Measurements from ENCODE around the gene KIAA1755. TPM values are rescaled to one million over a fixed set of nuclear protein-coding genes. Genes with fewer than 3 reads are reported as not detected.
"Not testable (repeated sequence)": the region's sequence is repeated elsewhere in the genome, so short reads cannot be mapped to it uniquely, and the experiment has no call there.

KIAA1755 gene
- total RNA-seq, 2 donors from 2014 or later, result not detected

DNA sequence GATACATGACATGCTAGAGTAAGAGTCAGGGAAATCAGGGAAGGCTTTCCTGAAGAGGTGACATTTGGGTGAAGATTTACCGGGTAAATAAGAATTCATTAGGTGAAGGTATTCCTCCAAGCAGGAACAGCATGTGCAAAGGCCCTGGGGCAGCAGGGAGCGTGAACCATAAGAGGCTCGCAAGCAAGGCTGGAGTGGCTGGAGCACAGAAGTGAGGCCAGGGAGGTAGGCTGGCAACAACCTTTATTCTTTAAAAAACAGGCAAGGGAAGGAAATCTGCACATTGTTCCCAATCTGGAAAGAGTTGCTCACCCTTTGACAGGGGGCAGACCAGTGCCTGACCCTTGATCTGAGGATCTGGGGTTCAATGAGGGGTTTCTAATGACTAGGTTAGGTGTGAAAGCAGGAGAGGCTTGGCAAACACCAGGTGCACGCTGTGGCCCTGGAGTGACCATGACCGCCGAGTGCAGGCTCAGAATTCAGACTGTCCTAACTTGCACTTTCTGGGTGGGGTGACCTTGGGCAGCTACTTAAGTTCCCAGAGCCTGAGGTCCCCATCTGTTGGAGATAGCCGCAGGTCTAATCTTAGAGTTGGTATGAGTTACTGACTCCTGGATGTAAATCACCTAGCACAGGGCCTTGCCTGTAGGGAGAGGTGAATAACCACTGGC is 1.9 kb downstream of the KIAA1755 start:
- H3K36me3 Mint-ChIP-seq (ENCODE audit: low read depth), result no peaks in the 10 kb centered on the region
- H3K9me3 Mint-ChIP-seq, result no peaks in the 10 kb centered on the region
- no peak for ATAC-seq (replicated peaks)
- H3K4me1 Mint-ChIP-seq, result no peaks in the 10 kb centered on the region
- no peak overlapping the region for H3K4me3 Mint-ChIP-seq
- H3K27ac Mint-ChIP-seq, result no peak overlapping the region
- peaks cover 46% of the 10 kb centered on the region for H3K27me3 Mint-ChIP-seq

- ATAC-seq (replicated peaks), result no peak
- Mint-ChIP-seq H3K4me3 (no peak overlapping the region), H3K4me1 (no peaks in the 10 kb centered on the region), H3K9me3 (no peaks in the 10 kb centered on the region), H3K27me3 (peaks cover 37% of the 10 kb centered on the region), H3K27ac (no peak overlapping the region), H3K36me3 (ENCODE audit: low read depth) (no peaks in the 10 kb centered on the region)
Measured at GRCh38 chr20:38256966-38257365, 3.6 kb downstream of the KIAA1755 start.

- Mint-ChIP-seq H3K9me3 (no peaks in the 10 kb centered on the region), H3K36me3 (ENCODE audit: low read depth) (no peaks in the 10 kb centered on the region), H3K27ac (no peak overlapping the region), H3K27me3 (peaks cover 34% of the 10 kb centered on the region), H3K4me3 (no peak overlapping the region), H3K4me1 (no peaks in the 10 kb centered on the region)
- ATAC-seq (replicated peaks), result no peak
Measured at GRCh38 chr20:38256021-38256420, 4.5 kb downstream of the KIAA1755 start.

GRCh38 chr20:38255393-38255792 is 5.1 kb downstream of the KIAA1755 start:
- H3K36me3 Mint-ChIP-seq (ENCODE audit: low read depth), result no peaks in the 10 kb centered on the region
- peaks cover 35% of the 10 kb centered on the region for H3K27me3 Mint-ChIP-seq
- H3K4me3 Mint-ChIP-seq, result no peak overlapping the region
- no peak overlapping the region for H3K27ac Mint-ChIP-seq
- ATAC-seq (replicated peaks), result no peak
- H3K9me3 Mint-ChIP-seq, result no peaks in the 10 kb centered on the region
- no peaks in the 10 kb centered on the region for H3K4me1 Mint-ChIP-seq

DNA sequence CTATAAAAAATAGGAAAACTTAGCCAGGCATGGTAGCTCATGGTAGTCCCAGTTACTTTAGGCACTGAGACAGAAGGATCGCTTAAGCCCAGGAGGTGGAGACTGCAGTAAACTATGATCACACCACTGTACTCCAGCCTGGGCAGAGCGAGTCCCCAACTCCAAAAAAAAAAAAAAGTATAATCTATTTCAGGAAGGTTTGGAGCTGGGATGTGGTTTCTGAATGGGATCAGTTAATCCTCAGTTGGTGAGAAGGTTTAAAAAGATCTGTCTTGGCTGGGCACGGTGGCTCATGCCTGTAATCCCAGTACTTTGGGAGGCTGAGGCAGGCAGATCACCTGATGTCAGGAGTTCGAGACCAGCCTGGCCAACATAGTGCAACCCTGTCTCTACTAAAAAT is 5.9 kb downstream of the KIAA1755 start:
- H3K4me1 Mint-ChIP-seq; H3K36me3 Mint-ChIP-seq (ENCODE audit: low read depth); H3K9me3 Mint-ChIP-seq; H3K27ac Mint-ChIP-seq; ATAC-seq (replicated peaks); H3K4me3 Mint-ChIP-seq: not testable (repeated sequence)
- H3K27me3 Mint-ChIP-seq, result peaks cover 28% of the 10 kb centered on the region

GRCh38 chr20:38253571-38253970 is 7.0 kb downstream of the KIAA1755 start:
- H3K9me3 Mint-ChIP-seq, result no peaks in the 10 kb centered on the region
- no peak overlapping the region for H3K27ac Mint-ChIP-seq

GRCh38 chr20:38252292-38253288 is 7.9 kb downstream of the KIAA1755 start:
- no peaks in the 10 kb centered on the region for H3K36me3 Mint-ChIP-seq (ENCODE audit: low read depth)
- no peak overlapping the region for H3K27ac Mint-ChIP-seq
- no peak overlapping the region for H3K4me3 Mint-ChIP-seq
- H3K27me3 Mint-ChIP-seq, result peaks cover 16% of the 10 kb centered on the region
- no peak for ATAC-seq (replicated peaks)
- no peaks in the 10 kb centered on the region for H3K9me3 Mint-ChIP-seq
- no peaks in the 10 kb centered on the region for H3K4me1 Mint-ChIP-seq

More at GRCh38 chr20:38253571-38253970, 7.0 kb downstream of the KIAA1755 start:
- no peak for ATAC-seq (replicated peaks)
- H3K27me3 Mint-ChIP-seq, result peaks cover 20% of the 10 kb centered on the region
- H3K4me1 Mint-ChIP-seq, result no peaks in the 10 kb centered on the region
- no peaks in the 10 kb centered on the region for H3K36me3 Mint-ChIP-seq (ENCODE audit: low read depth)
- no peak overlapping the region for H3K4me3 Mint-ChIP-seq

GRCh38 chr20:38251441-38251840 is 9.1 kb downstream of the KIAA1755 start:
- not testable (repeated sequence) for ATAC-seq (replicated peaks); H3K4me1 Mint-ChIP-seq; H3K9me3 Mint-ChIP-seq; H3K27ac Mint-ChIP-seq; H3K36me3 Mint-ChIP-seq (ENCODE audit: low read depth); H3K4me3 Mint-ChIP-seq
- peaks cover 16% of the 10 kb centered on the region for H3K27me3 Mint-ChIP-seq

DNA sequence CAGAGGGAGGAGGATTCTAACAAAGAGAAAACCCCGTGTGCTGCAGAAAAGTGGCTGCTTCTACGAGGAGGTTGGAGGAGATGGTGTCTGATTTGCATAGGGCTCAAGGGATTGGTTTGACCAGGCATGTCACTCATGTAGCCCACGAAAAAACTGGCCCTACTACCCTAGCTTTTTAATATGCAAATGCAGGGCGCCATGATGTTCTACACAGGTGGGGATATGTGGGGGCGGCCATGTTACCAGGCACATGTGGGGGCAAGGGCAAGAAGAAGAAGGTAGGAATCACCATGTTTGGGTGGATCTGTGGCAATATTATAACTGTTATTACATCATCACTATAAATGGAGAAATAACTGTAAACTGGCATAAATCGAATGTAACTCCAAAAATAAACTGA is 9.9 kb downstream of the KIAA1755 start:
- ATAC-seq (replicated peaks), result no peak
- Mint-ChIP-seq H3K27me3 (peaks cover 10% of the 10 kb centered on the region), H3K4me1 (no peaks in the 10 kb centered on the region), H3K4me3 (no peak overlapping the region), H3K36me3 (ENCODE audit: low read depth) (no peaks in the 10 kb centered on the region), H3K9me3 (no peaks in the 10 kb centered on the region), H3K27ac (no peak overlapping the region)

DNA sequence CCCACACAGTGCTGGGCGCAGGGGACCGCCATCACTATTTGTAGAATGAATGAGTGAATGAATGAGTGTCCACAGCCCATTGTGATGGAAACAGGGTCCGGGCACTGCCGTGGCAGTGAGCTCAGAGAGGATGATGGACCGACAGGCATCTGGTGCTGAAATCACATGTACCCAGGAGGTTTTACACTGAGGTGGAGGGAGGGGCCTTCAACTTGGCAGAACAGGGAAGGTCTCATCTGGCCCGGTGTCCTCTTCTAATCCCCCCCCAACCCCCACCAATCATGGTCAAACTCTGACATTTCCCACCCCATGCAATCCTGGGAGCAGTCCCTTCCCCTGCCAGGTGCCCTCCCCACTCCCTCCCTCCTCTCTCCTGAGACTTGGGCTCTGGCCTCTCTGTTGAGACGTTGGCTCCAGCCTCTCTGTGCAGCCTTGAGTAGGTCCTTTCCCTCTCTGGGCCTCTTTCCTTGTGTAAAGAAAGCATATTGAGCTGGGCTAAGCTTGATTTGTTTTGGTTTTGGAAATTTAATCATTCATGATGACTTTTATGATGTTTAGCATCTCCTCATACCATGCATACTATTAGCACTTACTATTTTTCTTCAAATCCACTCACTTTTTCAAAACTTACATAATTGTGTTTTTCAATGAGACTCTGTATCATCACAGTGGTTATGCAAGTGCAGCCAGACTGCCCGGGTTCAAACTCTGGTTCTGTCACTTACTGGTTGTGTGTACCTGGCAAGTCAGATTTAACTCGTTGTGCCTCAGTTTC is 10.8 kb downstream of the KIAA1755 start:
- Mint-ChIP-seq H3K4me3 (no peak overlapping the region), H3K36me3 (ENCODE audit: low read depth) (no peaks in the 10 kb centered on the region), H3K4me1 (no peaks in the 10 kb centered on the region)

GRCh38 chr20:38248133-38248532 is 12.4 kb downstream of the KIAA1755 start:
- H3K9me3 Mint-ChIP-seq, result peaks cover 12% of the 10 kb centered on the region
- peaks cover 12% of the 10 kb centered on the region for H3K27me3 Mint-ChIP-seq
- no peak for ATAC-seq (replicated peaks)
- no peak overlapping the region for H3K4me3 Mint-ChIP-seq
- H3K27ac Mint-ChIP-seq, result no peak overlapping the region
- H3K36me3 Mint-ChIP-seq (ENCODE audit: low read depth), result no peaks in the 10 kb centered on the region
- no peaks in the 10 kb centered on the region for H3K4me1 Mint-ChIP-seq

More for the DNA sequence above, 10.8 kb downstream of the KIAA1755 start:
- no peak for ATAC-seq (replicated peaks)
- Mint-ChIP-seq H3K27ac (no peak overlapping the region), H3K9me3 (peaks cover 4% of the 10 kb centered on the region), H3K27me3 (peaks cover 12% of the 10 kb centered on the region)

DNA sequence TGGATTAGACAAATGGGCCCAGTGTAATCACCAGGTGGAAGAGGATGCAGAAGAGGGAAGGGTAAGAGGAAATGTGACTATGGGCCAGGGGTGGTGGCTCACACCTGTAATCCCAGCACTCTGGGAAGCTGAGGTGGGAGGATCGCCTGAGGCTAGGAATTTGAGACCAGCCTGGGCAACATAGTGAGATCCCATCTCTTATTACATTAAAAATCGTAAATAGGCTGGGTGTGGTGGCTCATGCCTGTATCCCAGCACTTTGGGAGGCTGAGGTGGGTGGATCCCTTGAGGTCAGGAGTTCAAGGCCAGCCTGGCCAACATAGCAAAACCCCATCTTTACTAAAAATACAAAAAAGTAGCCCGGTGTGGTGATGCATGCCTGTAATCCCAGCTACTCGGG is 12.8 kb downstream of the KIAA1755 start:
- not testable (repeated sequence) for ATAC-seq (replicated peaks); H3K4me1 Mint-ChIP-seq

GRCh38 chr20:38247166-38247509 is 13.4 kb downstream of the KIAA1755 start:
- no peak overlapping the region for H3K4me3 Mint-ChIP-seq
- no peaks in the 10 kb centered on the region for H3K36me3 Mint-ChIP-seq (ENCODE audit: low read depth)
- no peak overlapping the region for H3K27ac Mint-ChIP-seq
- peaks cover 16% of the 10 kb centered on the region for H3K9me3 Mint-ChIP-seq
- H3K27me3 Mint-ChIP-seq, result peaks cover 12% of the 10 kb centered on the region
- ATAC-seq (replicated peaks), result no peak
- H3K4me1 Mint-ChIP-seq, result no peaks in the 10 kb centered on the region

More for the DNA sequence above, 12.8 kb downstream of the KIAA1755 start:
- not testable (repeated sequence) for H3K36me3 Mint-ChIP-seq (ENCODE audit: low read depth); H3K4me3 Mint-ChIP-seq; H3K27ac Mint-ChIP-seq
- peaks cover 12% of the 10 kb centered on the region for H3K27me3 Mint-ChIP-seq
- peaks cover 16% of the 10 kb centered on the region for H3K9me3 Mint-ChIP-seq

DNA sequence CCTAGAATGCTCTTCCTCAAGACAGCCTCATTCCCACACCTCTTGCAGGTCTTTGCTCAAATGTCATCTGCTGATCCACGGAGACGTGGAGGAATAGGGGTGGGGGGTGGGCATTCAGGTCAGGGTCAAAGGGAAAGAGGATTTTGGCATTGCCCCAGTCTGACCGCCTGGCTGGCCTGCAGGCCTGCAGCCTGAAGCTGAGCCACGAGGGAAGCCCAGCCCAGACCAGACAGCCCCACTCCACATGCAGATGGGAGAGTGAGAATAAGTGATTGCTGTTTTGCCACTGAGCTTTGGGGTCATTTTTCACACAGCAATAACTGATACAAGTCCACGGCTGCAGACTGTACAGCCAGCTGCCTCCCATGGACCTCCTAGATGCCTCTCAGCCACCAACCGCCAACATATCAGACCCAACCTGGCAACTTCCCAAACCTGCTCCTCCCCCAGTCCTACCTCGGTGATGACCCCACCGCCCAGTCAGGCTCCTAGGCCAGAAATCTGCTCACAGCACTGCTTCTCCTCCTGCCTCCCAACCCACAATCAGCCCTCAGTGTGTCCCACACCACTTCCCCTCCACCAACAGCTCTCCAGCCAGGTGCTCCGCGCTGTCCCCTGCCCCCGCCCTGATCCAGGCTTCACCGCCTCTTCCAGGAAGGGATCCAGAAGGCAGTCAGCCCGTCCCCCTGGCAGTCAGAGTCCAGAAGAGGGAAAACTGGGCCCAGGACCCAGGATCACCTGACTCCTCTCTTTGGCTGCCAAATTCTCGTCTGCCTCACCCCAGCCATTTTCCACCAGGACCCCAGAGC is 14.0 kb downstream of the KIAA1755 start:
- Mint-ChIP-seq H3K4me3 (no peak overlapping the region), H3K4me1 (no peaks in the 10 kb centered on the region), H3K36me3 (ENCODE audit: low read depth) (no peaks in the 10 kb centered on the region), H3K9me3 (peaks cover 16% of the 10 kb centered on the region), H3K27ac (no peak overlapping the region), H3K27me3 (peaks cover 12% of the 10 kb centered on the region)
- no peak for ATAC-seq (replicated peaks)

Measured in activated T-helper 17 cell treated with anti-CD3 and anti-CD28 coated beads, Interleukin-2, amount 50 U/mL, for 72 hours (primary cell).